ENCODE results near the gene OGDH. TPM values are rescaled to one million over a fixed set of nuclear protein-coding genes. Genes with fewer than 3 reads are reported as not detected.

The OGDH gene
- total RNA-seq, 3 donors from 2014 or later (not counting 1 experiment from before 2014, with no cell fraction given): 69.2 to 86.7 (median 81.4) TPM

DNA sequence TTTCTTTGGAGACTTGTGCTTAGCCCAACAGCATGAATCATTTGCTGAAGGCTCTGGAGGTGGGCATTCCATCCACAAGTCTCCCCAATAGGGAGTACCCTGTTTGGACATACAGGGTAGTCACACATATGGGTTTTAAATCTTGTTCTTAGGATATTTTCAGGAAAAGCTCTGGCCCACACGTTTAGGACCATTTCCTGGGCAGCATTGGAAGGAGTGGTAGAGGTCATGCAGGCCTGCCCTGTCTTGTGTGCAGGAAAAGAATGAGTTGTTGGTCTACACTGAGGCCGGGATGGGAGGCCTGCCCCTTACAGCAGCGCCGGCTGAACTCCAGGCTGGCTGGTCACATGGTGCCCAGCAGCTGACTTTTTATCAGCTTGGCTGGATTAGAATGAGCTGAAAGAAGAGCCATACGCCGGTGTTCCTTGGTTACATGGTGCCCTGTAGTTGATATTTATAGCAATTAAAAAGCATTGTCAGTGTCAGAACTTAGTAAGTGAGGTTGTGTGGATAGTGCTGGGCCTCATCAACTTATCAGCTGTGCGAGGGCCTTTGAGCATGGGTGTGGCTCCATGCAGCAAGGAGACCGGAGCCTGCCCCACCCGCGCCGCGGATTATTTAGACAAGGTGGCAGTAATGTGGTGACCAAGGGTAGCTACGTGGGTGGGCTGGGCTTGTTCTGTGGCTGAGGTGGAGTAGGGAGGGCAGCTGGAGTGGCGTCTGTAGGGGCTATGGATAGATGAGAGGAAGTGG is 28.6 kb downstream of the OGDH start:
- H3K4me3 ChIP-seq (ENCODE audit: low read length): no peak overlapping the region
- H3K9me3 Mint-ChIP-seq: no peaks in the 10 kb centered on the region
- WGBS (ENCODE audit: insufficient coverage): 39% methylated on average over 14 of the region's 14 CpGs
- peak in 2 of 3 donors; percentile 4 to 11 for ATAC-seq
- intact Hi-C loops (cut with micrococcal nuclease): loop anchor here (5.0 to 10.0 kb wide), 2 partner anchors 110 to 342 kb away; partner anchors contain the start of genes MYO1G and ZMIZ2
- peak; percentile 35 to 60 for DNase-seq
- peaks cover 100% of the 10 kb centered on the region for H3K4me1 ChIP-seq (ENCODE audit: control insufficient read depth, insufficient read depth, low read length)
- peaks cover 86% of the 10 kb centered on the region in 2 donors for H3K4me1 Mint-ChIP-seq
- H3K36me3 ChIP-seq (ENCODE audit: control insufficient read depth, insufficient read depth, low read length): no peaks in the 10 kb centered on the region
- no peaks in the 10 kb centered on the region for H3K27me3 ChIP-seq (ENCODE audit: control insufficient read depth, insufficient read depth, low read length)
- TF ChIP-seq, protein P1, sequence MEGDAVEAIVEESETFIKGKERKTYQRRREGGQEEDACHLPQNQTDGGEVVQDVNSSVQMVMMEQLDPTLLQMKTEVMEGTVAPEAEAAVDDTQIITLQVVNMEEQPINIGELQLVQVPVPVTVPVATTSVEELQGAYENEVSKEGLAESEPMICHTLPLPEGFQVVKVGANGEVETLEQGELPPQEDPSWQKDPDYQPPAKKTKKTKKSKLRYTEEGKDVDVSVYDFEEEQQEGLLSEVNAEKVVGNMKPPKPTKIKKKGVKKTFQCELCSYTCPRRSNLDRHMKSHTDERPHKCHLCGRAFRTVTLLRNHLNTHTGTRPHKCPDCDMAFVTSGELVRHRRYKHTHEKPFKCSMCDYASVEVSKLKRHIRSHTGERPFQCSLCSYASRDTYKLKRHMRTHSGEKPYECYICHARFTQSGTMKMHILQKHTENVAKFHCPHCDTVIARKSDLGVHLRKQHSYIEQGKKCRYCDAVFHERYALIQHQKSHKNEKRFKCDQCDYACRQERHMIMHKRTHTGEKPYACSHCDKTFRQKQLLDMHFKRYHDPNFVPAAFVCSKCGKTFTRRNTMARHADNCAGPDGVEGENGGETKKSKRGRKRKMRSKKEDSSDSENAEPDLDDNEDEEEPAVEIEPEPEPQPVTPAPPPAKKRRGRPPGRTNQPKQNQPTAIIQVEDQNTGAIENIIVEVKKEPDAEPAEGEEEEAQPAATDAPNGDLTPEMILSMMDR (IDR thresholded peaks at IDR 0.05): no peak
- peak overlapping the region; percentile 60 for H3K4me3 Mint-ChIP-seq
- H3K9me3 ChIP-seq (ENCODE audit: control insufficient read depth, insufficient read depth, low read length): no peaks in the 10 kb centered on the region
- peak overlapping the region; percentile 86 for H3K27ac ChIP-seq (ENCODE audit: low read length)
- no peaks in the 10 kb centered on the region for H3K36me3 Mint-ChIP-seq
- no peaks in the 10 kb centered on the region for H3K27me3 Mint-ChIP-seq (ENCODE audit: low read depth in 2 of 2)
- peak overlapping the region; percentile 72 to 94 for H3K27ac Mint-ChIP-seq

- peaks cover 82% of the 10 kb centered on the region in 2 donors for H3K4me1 Mint-ChIP-seq
- DNase-seq (peak in 1 of 2 donors; percentile 20), ATAC-seq (no peak)
- no peaks in the 10 kb centered on the region for H3K27me3 Mint-ChIP-seq (ENCODE audit: low read depth in 2 of 2)
- H3K27ac Mint-ChIP-seq: peak overlapping the region; percentile 94 to 96
- H3K27ac ChIP-seq (ENCODE audit: low read length): peak overlapping the region; percentile 86
- H3K4me3 Mint-ChIP-seq: peak overlapping the region; percentile 60
- 87% methylated on average over 3 of the region's 3 CpGs for WGBS (ENCODE audit: insufficient coverage)
- peaks cover 96% of the 10 kb centered on the region for H3K4me1 ChIP-seq (ENCODE audit: control insufficient read depth, insufficient read depth, low read length)
- no peak overlapping the region for H3K4me3 ChIP-seq (ENCODE audit: low read length)
- no peaks in the 10 kb centered on the region for H3K36me3 Mint-ChIP-seq
- TF ChIP-seq, protein P1 (IDR thresholded peaks at IDR 0.05): no peak
- H3K9me3 Mint-ChIP-seq: no peaks in the 10 kb centered on the region
- no peaks in the 10 kb centered on the region for H3K27me3 ChIP-seq (ENCODE audit: control insufficient read depth, insufficient read depth, low read length)
- intact Hi-C loops (cut with micrococcal nuclease): loop anchor here (10.0 kb wide), 1 partner anchor 109 kb away; the partner anchor contains the start of gene ZMIZ2
- no peaks in the 10 kb centered on the region for H3K36me3 ChIP-seq (ENCODE audit: control insufficient read depth, insufficient read depth, low read length)
- no peaks in the 10 kb centered on the region for H3K9me3 ChIP-seq (ENCODE audit: control insufficient read depth, insufficient read depth, low read length)
Observed at GRCh38 chr7:44636041-44636584, 29.7 kb downstream of the OGDH start.

DNA sequence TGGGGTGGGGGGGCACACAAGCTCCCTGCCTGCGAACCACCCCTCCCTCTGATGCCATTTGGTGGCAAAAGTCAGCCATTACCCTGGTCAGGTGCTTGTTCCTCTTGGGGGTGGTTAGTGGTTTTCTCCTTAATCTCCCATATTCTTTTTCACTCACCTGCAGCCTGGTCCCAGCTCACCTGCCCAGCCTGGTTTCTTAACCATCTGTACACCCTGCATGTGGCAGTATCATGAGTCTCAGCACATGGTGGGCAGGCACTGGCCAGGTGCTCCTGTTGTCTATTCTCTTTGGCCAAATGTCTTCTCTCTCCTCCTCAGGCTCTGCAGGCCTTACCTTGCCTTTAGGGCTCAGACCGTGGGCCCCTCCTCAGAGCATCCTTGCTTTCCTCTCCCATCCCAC is 30.5 kb downstream of the OGDH start:
- H3K4me3 ChIP-seq (ENCODE audit: low read length): no peak overlapping the region
- ATAC-seq: no peak
- H3K4me1 ChIP-seq (ENCODE audit: control insufficient read depth, insufficient read depth, low read length): peaks cover 88% of the 10 kb centered on the region
- DNase-seq: no peak
- Mint-ChIP-seq H3K9me3 (no peaks in the 10 kb centered on the region), H3K27me3 (ENCODE audit: low read depth in 2 of 2) (no peaks in the 10 kb centered on the region), H3K4me3 (no peak overlapping the region), H3K27ac (peak overlapping the region; percentile 94 to 96), H3K36me3 (no peaks in the 10 kb centered on the region), H3K4me1 (peaks cover 74% of the 10 kb centered on the region in 2 donors)
- H3K27ac ChIP-seq (ENCODE audit: low read length): peak overlapping the region; percentile 97
- intact Hi-C loops (cut with micrococcal nuclease): loop anchor here (10.0 kb wide), 1 partner anchor 108 kb away; the partner anchor contains the start of gene ZMIZ2
- H3K9me3 ChIP-seq (ENCODE audit: control insufficient read depth, insufficient read depth, low read length): no peaks in the 10 kb centered on the region
- 93% methylated on average over 1 of the region's 2 CpGs for WGBS (ENCODE audit: insufficient coverage)
- peaks cover 4% of the 10 kb centered on the region for H3K36me3 ChIP-seq (ENCODE audit: control insufficient read depth, insufficient read depth, low read length)
- H3K27me3 ChIP-seq (ENCODE audit: control insufficient read depth, insufficient read depth, low read length): no peaks in the 10 kb centered on the region
- TF ChIP-seq, protein P1 (IDR thresholded peaks at IDR 0.05): no peak

Data from natural killer cell (primary cell).